A673 (cell line): ENCODE data around the gene FAR1.

Experiments
- CTCF ChIP-seq: fragments of 300-800, 200-600 bp; sonication (generic); conservative IDR thresholded peaks from 2 replicates; pipeline ENCODE4 v1.5.1; 2017; ENCODE audit warnings: low read depth, mild to moderate bottlenecking, antibody characterized with exemption, low read length, moderate library complexity, mixed read lengths
- EZH2 ChIP-seq: fragments of 200-600 bp; sonication (generic); IDR thresholded peaks from 2 replicates; pipeline ENCODE4 v1.6.1; 2017; ENCODE audit warnings: borderline replicate concordance, low read depth, mild to moderate bottlenecking, mixed read lengths, antibody characterized with exemption, low read length; ENCODE audit not compliant: poor library complexity, severe bottlenecking

DNA sequence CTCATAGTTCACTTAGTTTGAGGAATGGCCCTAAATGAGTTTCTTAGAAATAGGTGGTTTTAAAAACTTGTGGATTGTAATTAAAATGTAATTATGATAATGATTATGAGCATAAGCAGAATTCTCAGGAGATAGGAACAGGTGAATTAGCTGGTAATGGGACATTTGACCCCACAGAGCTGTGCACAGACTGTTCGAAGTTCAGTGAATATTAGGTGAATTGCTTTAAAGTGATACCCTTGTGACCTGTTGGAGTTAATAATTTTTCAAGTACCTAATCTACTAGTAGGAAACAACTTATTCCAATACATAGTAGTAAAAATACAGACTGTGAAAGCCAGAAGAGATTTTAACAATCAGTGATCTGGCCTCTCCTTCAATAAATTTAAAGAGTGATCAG, 8.1 kb downstream of the FAR1 start:
- TF ChIP-seq CTCF (no peak), EZH2 (no peak)
